Fibroblast of pulmonary artery (primary cell): ENCODE results near the gene SORCS2.

Experiments
- DNase-seq: peaks from one replicate; pipeline ENCODE4 v3.0.0-alpha.2; 2010; ENCODE audit warnings: low read depth
- H3K4me3 ChIP-seq: replicated peaks from 2 replicates; pipeline ENCODE4 v1.5.1; 2011; ENCODE audit warnings: low read depth, mild to moderate bottlenecking, control low read depth, low read length, moderate library complexity
- CTCF ChIP-seq: IDR thresholded peaks from 2 replicates; pipeline ENCODE4 v1.5.1; 2011; ENCODE audit warnings: mild to moderate bottlenecking, control low read depth, low read length, inconsistent platforms; ENCODE audit errors: missing control alignments

The SORCS2 gene

DNA sequence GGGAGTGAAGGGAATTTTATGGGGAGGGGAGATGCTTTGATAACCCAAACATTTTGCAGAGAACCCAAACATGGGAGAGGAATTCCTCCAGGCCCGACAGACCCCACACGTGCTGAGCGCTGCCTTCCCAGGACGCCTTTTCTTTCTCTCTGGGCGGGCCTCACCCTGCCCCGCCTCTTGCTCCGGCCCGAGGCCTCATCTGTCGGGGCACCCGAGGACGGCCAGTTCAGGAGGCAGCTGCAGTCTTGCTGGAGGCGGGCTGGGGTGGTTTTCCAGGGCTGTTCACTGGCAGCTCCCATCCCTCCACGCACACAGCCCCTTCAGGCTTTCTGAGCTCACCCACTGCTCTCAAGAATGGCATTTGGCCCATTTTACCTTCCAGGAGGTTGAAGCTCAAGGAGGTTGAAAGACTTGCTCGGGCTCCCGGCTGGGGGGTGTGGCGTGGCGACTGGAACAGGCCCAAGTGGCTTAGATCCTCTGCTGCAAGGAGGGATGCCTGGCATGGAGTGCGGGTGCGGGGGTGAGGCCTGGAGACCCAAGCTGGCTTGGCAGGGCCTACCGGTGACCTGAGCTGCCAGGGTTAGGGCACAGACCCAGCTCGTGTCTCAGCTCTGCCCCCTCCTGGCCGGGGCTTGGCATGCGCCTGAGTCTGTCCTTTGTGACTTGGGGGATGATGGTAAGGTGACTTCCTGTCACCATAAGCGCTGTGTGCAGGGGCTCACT, 143.2 kb downstream of the SORCS2 start:
- no peak overlapping the region for H3K4me3 ChIP-seq
- TF ChIP-seq CTCF, result peak; percentile 69
- peak; percentile 29 for DNase-seq

DNA sequence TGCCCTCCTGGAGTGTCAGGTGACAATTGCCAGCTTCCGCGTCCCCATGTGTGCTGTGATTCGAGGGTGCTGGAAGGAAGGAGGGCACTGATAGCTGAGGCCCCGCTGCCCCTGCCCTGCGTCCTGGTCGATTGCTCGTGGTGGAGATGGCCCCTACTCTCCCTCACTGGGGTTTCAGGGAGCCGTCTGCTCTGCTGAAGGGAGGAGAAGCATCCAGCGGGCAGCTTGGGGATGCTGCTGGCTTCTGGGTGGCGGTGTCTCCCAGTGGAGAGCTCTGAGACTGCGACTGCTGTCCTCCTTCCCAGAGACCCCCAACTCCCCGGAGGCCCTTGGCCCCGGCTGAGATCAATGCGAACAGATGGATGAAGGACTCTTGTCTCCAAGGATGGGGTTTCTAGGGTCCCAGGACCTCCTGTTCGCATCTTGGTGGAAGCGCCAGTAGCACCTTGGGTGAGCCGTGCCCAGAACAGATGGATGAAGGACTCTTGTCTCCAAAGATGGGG, 143.8 kb downstream of the SORCS2 start:
- no peak for TF ChIP-seq CTCF
- H3K4me3 ChIP-seq, result no peak overlapping the region

GRCh38 chr4:7336732-7337131, 144.4 kb downstream of the SORCS2 start:
- DNase-seq, result no peak
- H3K4me3 ChIP-seq, result no peak overlapping the region
- TF ChIP-seq CTCF, result no peak

More for the DNA sequence above, 143.8 kb downstream of the SORCS2 start:
- DNase-seq, result no peak

DNA sequence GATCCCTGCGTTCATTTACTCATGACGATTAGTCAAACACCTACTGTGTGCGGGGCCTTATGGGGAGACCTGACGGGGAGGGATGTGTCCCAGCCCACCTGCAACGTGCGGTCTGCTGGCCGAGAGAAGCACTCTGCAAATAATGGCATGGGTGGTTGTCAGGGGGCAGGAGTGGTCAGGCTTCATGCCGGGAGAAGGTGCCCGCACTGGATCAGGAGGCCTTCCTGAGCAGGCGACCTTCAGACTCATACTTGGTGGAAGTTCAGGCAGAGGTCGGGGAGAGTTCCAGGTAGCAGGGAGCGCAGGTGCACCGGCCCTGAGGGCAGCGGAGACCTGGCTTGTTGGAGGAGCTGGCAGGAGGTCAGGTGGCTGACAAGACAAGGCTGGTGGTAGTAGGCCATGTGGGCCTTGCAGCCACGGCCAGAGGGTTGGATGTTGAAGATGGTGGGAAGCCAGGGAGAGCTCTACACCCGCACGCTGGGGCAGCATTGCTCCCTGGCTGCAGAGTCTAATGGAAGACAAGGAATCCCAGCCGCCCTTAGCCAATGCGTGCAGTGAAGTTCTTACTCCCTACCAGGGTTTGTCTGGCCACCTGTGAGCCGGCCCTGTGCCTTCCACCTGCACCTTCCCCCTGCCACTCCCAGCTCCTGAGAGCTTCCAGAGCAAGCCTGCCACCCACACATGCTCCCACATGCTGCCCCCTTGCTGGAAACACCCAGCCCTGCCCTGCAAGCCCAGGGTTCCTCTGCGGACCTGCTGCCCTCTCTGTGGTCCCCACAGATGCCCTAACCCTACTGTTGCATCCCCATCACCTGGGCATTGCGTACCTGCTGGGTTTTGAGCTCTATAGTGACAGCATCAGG, 145.1 kb downstream of the SORCS2 start:
- no peak for TF ChIP-seq CTCF
- no peak for DNase-seq
- H3K4me3 ChIP-seq, result no peak overlapping the region

- DNase-seq, result no peak
- TF ChIP-seq CTCF, result no peak
- H3K4me3 ChIP-seq, result no peak overlapping the region
Measured at GRCh38 chr4:7338059-7338452, 145.7 kb downstream of the SORCS2 start.

GRCh38 chr4:7338876-7339623, 146.7 kb downstream of the SORCS2 start:
- no peak for TF ChIP-seq CTCF
- no peak overlapping the region for H3K4me3 ChIP-seq
- no peak for DNase-seq
